Esophagus squamous epithelium (tissue), 5 donors: ENCODE data around the gene GALNT3. TPM values are rescaled to one million over a fixed set of nuclear protein-coding genes. Genes with fewer than 3 reads are reported as not detected.

Experiments used
- DNase-seq: peaks from one replicate; lab custom pipeline; 2025; lab: John Stamatoyannopoulos, UW
- H3K27ac ChIP-seq, 4 donors: fragments of 200-600 bp; sonication (generic); one replicate each; pipeline ENCODE4 v1.5.1; 2016 to 2019; ENCODE audit warnings: mild to moderate bottlenecking in 1 of 4
- H3K27me3 ChIP-seq, 4 donors: fragments of 200-600 bp; sonication (generic); 1 replicate in 3 of 4; 2 replicates in 1 of 4; pipeline versions ENCODE4 v1.5.1 to v1.6.0; 2017 to 2021; ENCODE audit warnings: antibody characterized with exemption in 1 of 4
- H3K36me3 ChIP-seq, 3 donors: fragments of 200-600 bp; sonication (generic); one replicate each; pipeline ENCODE4 v1.5.1; 2016 to 2019
- H3K4me1 ChIP-seq, 3 donors: fragments of 200-600 bp; sonication (generic); one replicate each; pipeline ENCODE4 v1.5.1; 2017 to 2019
- H3K4me3 ChIP-seq, 4 donors: fragments of 200-600 bp; sonication (generic); 1 replicate in 3 of 4; 2 replicates in 1 of 4; pipeline ENCODE4 v1.5.1; 2016 to 2019; ENCODE audit warnings: mild to moderate bottlenecking in 2 of 4, moderate library complexity in 1 of 4
- H3K9me3 ChIP-seq, 3 donors: fragments of 200-600 bp; sonication (generic); one replicate each; pipeline ENCODE4 v1.5.1; 2016 to 2019
- POLR2A ChIP-seq, 4 donors: fragments of 450-650 bp; IDR thresholded peaks; one replicate each; pipeline ENCODE4 v1.6.1; 2017; ENCODE audit warnings: antibody characterized with exemption in 4 of 4, mild to moderate bottlenecking in 4 of 4, moderate library complexity in 3 of 4
- WGBS, 2 donors: methylation state at CpG; one replicate each; pipeline ENCODE4 v1.1.5; 2018; 5-methylcytosine and 5-hydroxymethylcytosine counted together
- intact Hi-C: fragments of 100-400 bp; cut with DNase I; formaldehyde crosslinking; loops from one replicate; pipeline ENCODE4 v1.15.0; 2022
- total RNA-seq, 4 donors: library from RNA; depleted of rRNA; stranded (reverse); fragments of >200 nt; gene quantifications; one replicate each; pipeline ENCODE4 v1.1.0, GENCODE V29; 2016
- TF ChIP-seq, protein P1 (sequence below), 6 experiments: fragments of 450-650 bp in 4 of 6; fragments of 200-600 bp in 2 of 6; sonication (generic) in 2 of 6; IDR thresholded peaks; one replicate each; pipeline ENCODE4 v1.5.1; 2016 to 2019; ENCODE audit warnings: antibody characterized with exemption in 6 of 6, mild to moderate bottlenecking in 4 of 6, moderate library complexity in 4 of 6
- donor health status: DM: yes; HTN: yes; CAD: no.

Gene GALNT3
- total RNA-seq, result 10 to 100 TPM; 28.4 to 76.0 (median 43.3) TPM

DNA sequence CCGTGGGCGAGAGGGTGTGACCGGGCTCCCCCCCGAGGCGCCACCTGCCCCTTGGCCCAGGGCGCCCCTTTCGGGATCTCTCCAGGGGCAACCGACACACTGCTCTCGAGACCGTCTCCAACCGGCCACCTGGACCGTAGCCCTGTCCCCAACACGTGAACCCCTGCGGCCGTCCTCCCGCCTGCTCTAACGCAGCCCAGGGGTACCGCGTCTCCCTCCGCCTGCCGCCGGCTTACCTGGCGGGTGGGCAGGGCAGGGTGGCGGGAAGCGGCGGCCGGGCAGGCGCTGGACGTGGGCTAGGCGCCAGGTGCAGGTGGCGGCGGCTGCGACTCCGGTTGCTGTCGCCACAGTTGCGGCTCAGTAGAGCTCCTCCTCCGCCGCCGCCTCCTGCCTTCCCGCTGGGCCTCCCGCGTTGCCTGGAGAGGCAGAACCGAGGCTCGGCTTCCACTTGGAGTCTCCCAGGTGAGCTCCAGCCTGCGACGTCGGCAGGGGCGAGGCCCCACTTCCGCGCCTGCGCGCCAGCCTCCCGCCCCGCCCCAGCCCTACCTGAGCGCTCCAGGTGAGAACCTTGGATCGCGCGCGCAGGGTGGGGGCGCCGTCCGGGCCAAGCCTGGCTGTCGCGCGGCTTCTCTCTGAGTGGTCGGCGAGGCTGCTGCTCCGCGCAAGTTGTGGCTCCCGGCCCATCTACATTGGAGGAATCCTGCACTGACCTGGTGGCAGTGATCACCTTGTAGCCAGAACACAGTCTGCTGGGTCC, at the start of gene GALNT3:
Gene GALNT3 (minus strand): TSS at position 469 of the 757 bp plus-strand sequence. CDS start 23,547 bp downstream, outside the sequence.
- peak; percentile 12 for DNase-seq
- Histone ChIP-seq H3K4me1 (peaks cover 0 to 60% (median 2%) of the 10 kb centered on the region in 3 donors), H3K36me3 (no peaks in the 10 kb centered on the region), H3K4me3 (peak within 1 kb of the TSS; percentile 75 to 89 (median 78)), H3K27me3 (peaks cover 0 to 17% (median 0%) of the 10 kb centered on the region in 4 donors), H3K27ac (peak within 1 kb of the TSS; percentile 93 to 97 (median 97)), H3K9me3 (no peaks in the 10 kb centered on the region)
- WGBS, 2 donors, result 0 to 2% methylated on average over 3 to 8 of the region's 70 CpGs
- TF ChIP-seq POLR2A (IDR thresholded peaks at IDR 0.05), result peak in 3 of 4 donors; percentile 51 to 89 (median 85)
- TF ChIP-seq, protein P1, sequence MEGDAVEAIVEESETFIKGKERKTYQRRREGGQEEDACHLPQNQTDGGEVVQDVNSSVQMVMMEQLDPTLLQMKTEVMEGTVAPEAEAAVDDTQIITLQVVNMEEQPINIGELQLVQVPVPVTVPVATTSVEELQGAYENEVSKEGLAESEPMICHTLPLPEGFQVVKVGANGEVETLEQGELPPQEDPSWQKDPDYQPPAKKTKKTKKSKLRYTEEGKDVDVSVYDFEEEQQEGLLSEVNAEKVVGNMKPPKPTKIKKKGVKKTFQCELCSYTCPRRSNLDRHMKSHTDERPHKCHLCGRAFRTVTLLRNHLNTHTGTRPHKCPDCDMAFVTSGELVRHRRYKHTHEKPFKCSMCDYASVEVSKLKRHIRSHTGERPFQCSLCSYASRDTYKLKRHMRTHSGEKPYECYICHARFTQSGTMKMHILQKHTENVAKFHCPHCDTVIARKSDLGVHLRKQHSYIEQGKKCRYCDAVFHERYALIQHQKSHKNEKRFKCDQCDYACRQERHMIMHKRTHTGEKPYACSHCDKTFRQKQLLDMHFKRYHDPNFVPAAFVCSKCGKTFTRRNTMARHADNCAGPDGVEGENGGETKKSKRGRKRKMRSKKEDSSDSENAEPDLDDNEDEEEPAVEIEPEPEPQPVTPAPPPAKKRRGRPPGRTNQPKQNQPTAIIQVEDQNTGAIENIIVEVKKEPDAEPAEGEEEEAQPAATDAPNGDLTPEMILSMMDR (IDR thresholded peaks at IDR 0.05), result no peak
- intact Hi-C loops, result no loop called here

DNA sequence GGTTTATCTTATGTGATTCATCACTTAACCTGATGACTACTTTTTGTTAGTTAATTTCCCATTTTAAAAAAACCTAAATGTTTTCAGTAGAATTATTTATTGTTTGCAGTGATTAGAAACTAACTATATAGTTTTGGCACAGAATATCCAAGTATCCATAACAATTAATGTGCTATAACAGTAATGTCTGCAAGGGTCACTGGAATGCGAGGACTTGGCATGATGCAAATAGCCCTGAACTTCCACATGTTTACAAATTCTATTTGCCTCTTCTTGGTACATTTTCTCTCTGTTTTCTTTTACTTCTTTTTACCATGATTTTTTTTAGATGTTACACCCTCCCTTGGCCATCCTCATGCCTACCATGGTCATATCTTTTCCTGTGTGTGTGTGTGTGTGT, 49.3 kb upstream of the GALNT3 start:
- Histone ChIP-seq H3K27me3 (no peaks in the 10 kb centered on the region), H3K4me3 (no peak overlapping the region), H3K9me3 (no peaks in the 10 kb centered on the region), H3K4me1 (no peaks in the 10 kb centered on the region), H3K27ac (no peak overlapping the region), H3K36me3 (no peaks in the 10 kb centered on the region)
- no peak for DNase-seq
- 89 to 97% methylated on average over 1 of the region's 1 CpG for WGBS, 2 donors
- TF ChIP-seq, protein P1 (IDR thresholded peaks at IDR 0.05), result no peak
- no peak for TF ChIP-seq POLR2A (IDR thresholded peaks at IDR 0.05)
- intact Hi-C loops, result no loop called here

DNA sequence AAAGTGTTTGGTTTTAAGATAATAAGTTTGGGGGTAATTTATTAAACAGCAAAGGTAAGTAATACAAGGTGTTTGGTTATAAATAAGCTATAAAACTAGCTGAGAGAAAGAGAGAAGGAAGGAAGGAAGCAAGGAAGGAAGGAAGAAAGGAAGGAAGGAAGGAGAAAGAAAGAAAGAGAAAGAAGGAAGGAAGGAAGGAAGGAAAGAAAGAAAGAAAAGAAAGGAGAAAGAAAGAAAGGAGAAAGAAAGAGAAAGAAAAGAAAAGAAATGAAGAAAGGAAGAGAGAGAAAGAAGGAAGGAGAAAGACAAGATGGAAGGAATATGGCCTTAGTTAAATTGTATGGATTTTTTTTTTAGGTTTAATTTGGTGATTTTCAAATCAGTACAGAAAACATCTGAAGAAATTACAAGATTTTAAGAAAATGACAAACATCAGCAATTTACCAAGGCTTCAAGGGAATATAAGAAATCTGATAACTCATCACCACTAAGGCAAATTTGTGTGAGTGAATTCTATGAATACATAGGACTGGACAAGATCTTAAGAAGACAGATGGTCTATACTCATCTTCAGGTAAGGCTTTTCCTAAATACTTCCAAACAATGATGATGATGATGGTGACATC, 46.4 kb upstream of the GALNT3 start:
- Histone ChIP-seq H3K9me3 (no peaks in the 10 kb centered on the region), H3K36me3 (no peaks in the 10 kb centered on the region), H3K27ac (no peak overlapping the region), H3K27me3 (no peaks in the 10 kb centered on the region), H3K4me1 (peaks cover 0 to 14% (median 0%) of the 10 kb centered on the region in 3 donors), H3K4me3 (no peak overlapping the region)
- no peak for DNase-seq
- intact Hi-C loops, result no loop called here
- TF ChIP-seq POLR2A (IDR thresholded peaks at IDR 0.05), result no peak
- TF ChIP-seq, protein P1 (IDR thresholded peaks at IDR 0.05), result no peak

DNA sequence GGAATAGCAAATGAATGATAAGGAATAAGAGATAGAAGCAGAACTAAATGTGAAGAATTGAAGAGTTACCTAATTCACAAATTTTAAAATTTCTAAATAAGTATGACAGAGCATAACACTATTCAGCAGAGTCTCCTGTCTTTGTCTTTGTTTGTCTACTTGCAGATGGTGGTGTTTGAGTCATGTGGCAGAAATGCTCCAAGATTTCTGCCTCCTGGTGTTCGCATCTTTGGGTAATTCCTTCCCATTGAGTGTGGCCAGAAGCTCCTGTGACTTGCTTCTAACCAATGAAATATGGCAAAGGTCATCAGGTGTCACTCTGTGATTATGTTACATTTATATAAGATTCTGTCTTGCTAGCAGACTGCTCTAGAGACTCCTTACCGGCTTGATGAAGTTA, 45.6 kb upstream of the GALNT3 start:
- H3K4me3 ChIP-seq, result no peak overlapping the region
- H3K27me3 ChIP-seq, result no peaks in the 10 kb centered on the region
- H3K27ac ChIP-seq, result no peak overlapping the region
- DNase-seq, result no peak
- 74 to 80% methylated on average over 2 of the region's 2 CpGs for WGBS, 2 donors
- no peaks in the 10 kb centered on the region for H3K9me3 ChIP-seq
- TF ChIP-seq, protein P1 (IDR thresholded peaks at IDR 0.05), result no peak
- no peak for TF ChIP-seq POLR2A (IDR thresholded peaks at IDR 0.05)
- no peaks in the 10 kb centered on the region for H3K36me3 ChIP-seq
- H3K4me1 ChIP-seq, result peaks cover 0 to 21% (median 0%) of the 10 kb centered on the region in 3 donors
- intact Hi-C loops, result no loop called here

DNA sequence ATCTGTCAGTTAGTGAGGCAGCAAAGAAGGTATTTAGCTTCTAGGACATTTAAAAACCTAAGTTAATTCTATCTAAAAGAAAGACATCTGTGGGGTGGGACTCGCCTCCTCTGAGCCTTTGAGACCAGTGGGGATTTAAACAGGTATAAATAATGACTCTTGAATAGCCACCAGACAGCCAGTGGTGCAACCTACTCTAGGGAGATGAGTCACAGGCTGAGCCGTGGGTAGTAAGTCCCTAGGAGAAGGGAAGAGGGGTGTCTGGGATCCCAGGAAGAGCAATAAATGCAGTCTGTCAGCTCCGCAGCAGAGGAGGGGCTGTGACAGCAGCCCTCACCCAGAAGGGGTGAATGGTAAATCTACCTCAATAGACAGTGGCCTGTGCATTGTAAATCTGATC, 43.1 kb upstream of the GALNT3 start:
- H3K36me3 ChIP-seq, result no peaks in the 10 kb centered on the region
- intact Hi-C loops, result no loop called here
- H3K27ac ChIP-seq, result no peak overlapping the region
- H3K9me3 ChIP-seq, result no peaks in the 10 kb centered on the region
- peaks cover 0 to 39% (median 0%) of the 10 kb centered on the region in 3 donors for H3K4me1 ChIP-seq
- 47 to 53% methylated on average over 3 of the region's 3 CpGs for WGBS, 2 donors
- H3K4me3 ChIP-seq, result no peak overlapping the region
- TF ChIP-seq, protein P1 (IDR thresholded peaks at IDR 0.05), result no peak
- no peaks in the 10 kb centered on the region for H3K27me3 ChIP-seq
- no peak for DNase-seq
